Measurements from ENCODE around the gene PPM1A. TPM values are rescaled to one million over a fixed set of nuclear protein-coding genes. Genes with fewer than 3 reads are reported as not detected.

The PPM1A gene
- total RNA-seq, 1 experiment from 2014 or later, result 41.7 TPM

DNA sequence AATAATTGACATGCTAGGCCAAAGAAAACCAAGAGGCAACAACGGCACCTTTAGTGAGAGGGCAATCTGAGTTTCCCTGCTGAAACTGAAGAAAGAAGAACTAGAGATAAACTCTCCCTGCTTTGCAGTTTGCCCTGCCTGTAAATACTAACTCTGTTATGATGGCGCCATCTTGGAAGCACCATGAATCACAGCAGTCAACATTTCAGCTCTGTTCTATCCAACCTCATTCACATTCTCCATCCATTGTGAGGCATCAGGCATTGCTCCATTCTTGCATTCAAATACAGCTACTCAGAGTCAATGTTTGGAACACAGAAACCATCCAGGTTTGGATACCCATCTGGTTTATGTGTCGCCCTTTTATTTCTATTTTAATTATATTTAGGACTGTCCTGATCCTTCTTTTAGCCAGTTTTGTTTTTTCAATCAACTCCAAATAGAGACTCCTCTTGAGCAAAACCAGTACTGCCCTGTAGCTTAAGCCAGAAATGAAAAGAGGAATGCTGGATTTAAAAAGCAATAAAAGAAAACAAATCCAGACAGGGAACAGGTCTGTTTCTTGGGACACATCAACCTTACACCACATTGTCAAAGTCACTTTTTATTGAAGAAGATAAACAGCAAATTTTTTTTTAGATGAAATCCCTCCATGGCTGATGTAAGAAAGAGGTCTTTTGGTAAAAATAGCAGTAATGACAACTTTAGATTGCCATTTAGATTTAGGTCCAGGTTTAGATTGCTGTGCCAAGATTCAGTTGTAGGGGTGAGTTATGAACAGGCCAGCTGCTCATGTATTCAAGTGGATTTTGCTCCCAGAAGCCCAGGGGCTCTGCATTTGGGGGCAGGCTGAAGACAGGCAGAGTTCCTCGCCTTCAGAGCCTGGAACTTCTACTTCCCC, 33.3 kb upstream of the PPM1A start:
- no peak overlapping the region for H3T11ph ChIP-seq (ENCODE audit: low read length)
- no peaks in the 10 kb centered on the region for H3K36me3 Mint-ChIP-seq (ENCODE audit: insufficient read depth in 1 of 3, low read depth in 3 of 3)
- no peak overlapping the region for H2AFZ ChIP-seq (ENCODE audit: low read length)
- H2BK5ac ChIP-seq (ENCODE audit: insufficient read length, low read length), result no peak overlapping the region
- no peaks in the 10 kb centered on the region; the same call in 1 of the 2 replicates for H3K27me3 Mint-ChIP-seq (ENCODE audit: low read depth)
- no peaks in the 10 kb centered on the region for H4K20me1 ChIP-seq (ENCODE audit: control insufficient read depth, insufficient read depth, insufficient read length)
- H3K4me3 Mint-ChIP-seq, result no peak overlapping the region
- no peaks in the 10 kb centered on the region for H3K79me1 ChIP-seq (ENCODE audit: insufficient read depth, low read depth, low read length, poor library complexity, severe bottlenecking)
- H3K9me3 Mint-ChIP-seq, result no peaks in the 10 kb centered on the region
- no peak overlapping the region for H3K27ac Mint-ChIP-seq
- H3K9ac ChIP-seq (ENCODE audit: extremely low read depth, insufficient read length, low read length), result no peak overlapping the region
- H2BK120ac ChIP-seq (ENCODE audit: low read depth, low read length, poor library complexity, severe bottlenecking), result no peak overlapping the region
- H3K79me2 ChIP-seq (ENCODE audit: insufficient read depth, low read length), result no peaks in the 10 kb centered on the region
- no peak overlapping the region for H4K91ac ChIP-seq (ENCODE audit: insufficient read length, low read depth, low read length)
- peaks cover 16 to 19% of the 10 kb centered on the region in 2 experiments for H3K4me1 Mint-ChIP-seq
- H3K9me3 ChIP-seq (ENCODE audit: control insufficient read depth, low read depth, low read length), result no peaks in the 10 kb centered on the region
- H2BK15ac ChIP-seq (ENCODE audit: low read depth, low read length), result no peak overlapping the region
- H2BK20ac ChIP-seq (ENCODE audit: low read depth, low read length, poor library complexity, severe bottlenecking), result no peak overlapping the region
- no peak for DNase-seq
- H4K5ac ChIP-seq (ENCODE audit: insufficient read length, low read depth, low read length), result no peak overlapping the region
- no peak overlapping the region for H3K27ac ChIP-seq (ENCODE audit: insufficient read length, low read depth, low read length)
- peaks cover 11% of the 10 kb centered on the region for H3K4me1 ChIP-seq (ENCODE audit: insufficient read depth, low read length)
- H4K8ac ChIP-seq (replicated peaks; ENCODE audit: insufficient read length, low read depth, low read length), result no peak overlapping the region
- H3K56ac ChIP-seq (ENCODE audit: insufficient read length, low read depth, low read length), result no peak overlapping the region
- H3K23ac ChIP-seq (ENCODE audit: insufficient read length, low read depth, low read length), result no peak overlapping the region
- no peak overlapping the region for H3K4me2 ChIP-seq (ENCODE audit: insufficient read depth, insufficient read length, low read length)
- no peak overlapping the region for H3K4ac ChIP-seq (ENCODE audit: low read depth, low read length)
- H2AK5ac ChIP-seq (ENCODE audit: insufficient read length, low read length), result no peak overlapping the region
- no peak overlapping the region for H3K18ac ChIP-seq (ENCODE audit: insufficient read length, low read depth, low read length)
- H3K23me2 ChIP-seq (ENCODE audit: insufficient read length, low read depth, low read length, poor library complexity, severe bottlenecking), result no peaks in the 10 kb centered on the region
- H3K27me3 ChIP-seq (ENCODE audit: insufficient read depth, low read length), result no peaks in the 10 kb centered on the region
- WGBS (ENCODE audit: extremely low coverage, insufficient read length, low lambda C conversion rate), result no CpG with 5 or more reads among the region's 4 CpGs
- H3K14ac ChIP-seq (ENCODE audit: insufficient read depth, low read length), result no peak overlapping the region
- no peak overlapping the region for H2BK12ac ChIP-seq (ENCODE audit: insufficient read length, low read depth, low read length)
- no peak for TF ChIP-seq CTCF (conservative IDR thresholded peaks at IDR 0.05)

Measured in H9 (cell line).